Lung microvascular endothelial cell (primary cell): ENCODE measurements around the gene OR52A1. TPM values are rescaled to one million over a fixed set of nuclear protein-coding genes. Genes with fewer than 3 reads are reported as not detected.
"Not testable (repeated sequence)": the region's sequence is repeated elsewhere in the genome, so short reads cannot be mapped to it uniquely, and the experiment has no call there.

Experiments used
- DNase-seq, 2 donors: peaks; one replicate each; pipeline versions ENCODE4 v3.0.0 to v3.0.0-alpha.2; 2010; ENCODE audit warnings: low read depth in 2 of 2
- total RNA-seq: library from RNA; depleted of rRNA; stranded (reverse); fragments of >200 nt; gene quantifications from 2 replicates; pipeline ENCODE4 v1.2.1, GENCODE V29; 2014

OR52A1 gene
- total RNA-seq = not detected in 2 replicates

GRCh38 chr11:5154657-5155056 lies at the start of gene OR52A1:
Gene OR52A1 (minus strand): TSS chr11:5154757. CDS start chr11:5152369, 2,388 bp downstream.
- no peak for DNase-seq

- DNase-seq = no peak
Observed at GRCh38 chr11:5203366-5203765, 48.8 kb upstream of the OR52A1 start.

GRCh38 chr11:5200582-5200981 lies 46.0 kb upstream of the OR52A1 start, which contains the start of gene OR51V1:
Gene OR51V1 (minus strand): TSS chr11:5200682. CDS start chr11:5200682, 0 bp downstream.
- no peak for DNase-seq

GRCh38 chr11:5198285-5198684 lies 43.7 kb upstream of the OR52A1 start:
- no peak for DNase-seq

GRCh38 chr11:5197536-5197935 lies 43.0 kb upstream of the OR52A1 start:
- DNase-seq = no peak

GRCh38 chr11:5196731-5197130 lies 42.2 kb upstream of the OR52A1 start:
- DNase-seq = no peak

GRCh38 chr11:5196067-5196466 lies 41.5 kb upstream of the OR52A1 start:
- no peak for DNase-seq

- DNase-seq = no peak
Observed at GRCh38 chr11:5192738-5193137, 38.2 kb upstream of the OR52A1 start.

GRCh38 chr11:5188201-5188600 lies 33.6 kb upstream of the OR52A1 start:
- no peak for DNase-seq

- DNase-seq = no peak
Observed at GRCh38 chr11:5178046-5178837, 23.7 kb upstream of the OR52A1 start.

- no peak for DNase-seq
Observed at GRCh38 chr11:5174934-5175333, 20.4 kb upstream of the OR52A1 start.

- no peak for DNase-seq
Observed at GRCh38 chr11:5171856-5172255, 17.3 kb upstream of the OR52A1 start.

- DNase-seq = not testable (repeated sequence)
Observed at GRCh38 chr11:5165898-5166297, 11.3 kb upstream of the OR52A1 start.

GRCh38 chr11:5164807-5165206 lies 10.2 kb upstream of the OR52A1 start:
- not testable (repeated sequence) for DNase-seq

- not testable (repeated sequence) for DNase-seq
Observed at GRCh38 chr11:5161045-5161444, 6.5 kb upstream of the OR52A1 start.

- DNase-seq = not testable (repeated sequence)
Observed at GRCh38 chr11:5160217-5160616, 5.7 kb upstream of the OR52A1 start.

GRCh38 chr11:5159806-5160205 lies 5.2 kb upstream of the OR52A1 start:
- no peak for DNase-seq

- DNase-seq = no peak
Observed at GRCh38 chr11:5153574-5154431, 754 bp downstream of the OR52A1 start.

- no peak for DNase-seq
Observed at GRCh38 chr11:5151713-5152153, 2.8 kb downstream of the OR52A1 start.

- not testable (repeated sequence) for DNase-seq
Observed at GRCh38 chr11:5144206-5144605, 10.4 kb downstream of the OR52A1 start.

GRCh38 chr11:5137996-5138395 lies 16.6 kb downstream of the OR52A1 start, which contains the start of gene OR52A5:
Gene OR52A5 (minus strand): TSS chr11:5138356. CDS start chr11:5132642, 5,714 bp downstream.
- no peak for DNase-seq

- DNase-seq = no peak
Observed at GRCh38 chr11:5137014-5137413, 17.5 kb downstream of the OR52A1 start.
